KOPT-K1 (cell line): ENCODE data around the gene TENT4B.
"Not testable (repeated sequence)": the region's sequence is repeated elsewhere in the genome, so short reads cannot be mapped to it uniquely, and the experiment has no call there.

Source experiments
- H3K27ac ChIP-seq: fragments of 200-600 bp; sonication (generic); 2 replicates; pipeline ENCODE4 v1.5.1; 2016; ENCODE audit warnings: antibody characterized with exemption, mild to moderate bottlenecking, low read depth, low read length; ENCODE audit not compliant: poor library complexity, severe bottlenecking
- H3K36me3 ChIP-seq: fragments of 200-600 bp; sonication (generic); 2 replicates; pipeline ENCODE4 v1.5.1; 2017; ENCODE audit warnings: antibody characterized with exemption, mild to moderate bottlenecking, low read length, moderate library complexity; ENCODE audit not compliant: insufficient read depth
- H3K9me3 ChIP-seq: fragments of 200-600 bp; sonication (generic); 2 replicates; pipeline ENCODE4 v1.5.1; 2017; ENCODE audit warnings: antibody characterized with exemption, low read length, mild to moderate bottlenecking; ENCODE audit not compliant: insufficient read depth, poor library complexity, severe bottlenecking

The TENT4B gene

GRCh38 chr16:50152807-50153595, at the start of gene TENT4B:
TSS of gene TENT4B (plus strand) at chr16:50153306. CDS start at chr16:50153622, 316 bp downstream.
- no peaks in the 10 kb centered on the region for H3K9me3 ChIP-seq
- no peaks in the 10 kb centered on the region for H3K36me3 ChIP-seq
- H3K27ac ChIP-seq: peak within 1 kb of the TSS; percentile 92

GRCh38 chr16:50103764-50104163, 49.3 kb upstream of the TENT4B start:
- peaks cover 87% of the 10 kb centered on the region for H3K36me3 ChIP-seq
- no peak overlapping the region for H3K27ac ChIP-seq

GRCh38 chr16:50114357-50115129, 38.6 kb upstream of the TENT4B start:
- H3K36me3 ChIP-seq: no peaks in the 10 kb centered on the region
- H3K27ac ChIP-seq: no peak overlapping the region
- no peaks in the 10 kb centered on the region for H3K9me3 ChIP-seq

More at GRCh38 chr16:50103764-50104163, 49.3 kb upstream of the TENT4B start:
- no peaks in the 10 kb centered on the region for H3K9me3 ChIP-seq

- H3K36me3 ChIP-seq: no peaks in the 10 kb centered on the region
- no peaks in the 10 kb centered on the region for H3K9me3 ChIP-seq
- no peak overlapping the region for H3K27ac ChIP-seq
These were observed 32.4 kb upstream of the TENT4B start for GRCh38 chr16:50120711-50121110.

- Histone ChIP-seq H3K9me3 (no peaks in the 10 kb centered on the region), H3K36me3 (no peaks in the 10 kb centered on the region), H3K27ac (peak overlapping the region; percentile 30)
These were observed 31.8 kb upstream of the TENT4B start for GRCh38 chr16:50121278-50121677.

- no peaks in the 10 kb centered on the region for H3K9me3 ChIP-seq
- no peaks in the 10 kb centered on the region for H3K36me3 ChIP-seq
- peak overlapping the region; percentile 30 for H3K27ac ChIP-seq
These were observed 31.2 kb upstream of the TENT4B start for GRCh38 chr16:50121721-50122445.

GRCh38 chr16:50123417-50123816, 29.7 kb upstream of the TENT4B start:
- Histone ChIP-seq H3K27ac (no peak overlapping the region), H3K36me3 (no peaks in the 10 kb centered on the region), H3K9me3 (no peaks in the 10 kb centered on the region)

GRCh38 chr16:50124769-50125168, 28.3 kb upstream of the TENT4B start:
- H3K9me3 ChIP-seq: no peaks in the 10 kb centered on the region
- no peaks in the 10 kb centered on the region for H3K36me3 ChIP-seq
- H3K27ac ChIP-seq: no peak overlapping the region

- H3K36me3 ChIP-seq: no peaks in the 10 kb centered on the region
- H3K9me3 ChIP-seq: no peaks in the 10 kb centered on the region
- no peak overlapping the region for H3K27ac ChIP-seq
These were observed 26.9 kb upstream of the TENT4B start for GRCh38 chr16:50126183-50126582.

GRCh38 chr16:50132571-50132970, 20.5 kb upstream of the TENT4B start:
- not testable (repeated sequence) for H3K27ac ChIP-seq, H3K9me3 ChIP-seq, H3K36me3 ChIP-seq

- Histone ChIP-seq H3K9me3 (no peaks in the 10 kb centered on the region), H3K36me3 (no peaks in the 10 kb centered on the region), H3K27ac (no peak overlapping the region)
These were observed 19.9 kb upstream of the TENT4B start for GRCh38 chr16:50133214-50133613.

GRCh38 chr16:50136399-50136798, 16.7 kb upstream of the TENT4B start:
- no peak overlapping the region for H3K27ac ChIP-seq

GRCh38 chr16:50137268-50137667, 15.8 kb upstream of the TENT4B start:
- no peaks in the 10 kb centered on the region for H3K9me3 ChIP-seq
- no peaks in the 10 kb centered on the region for H3K36me3 ChIP-seq

More at GRCh38 chr16:50136399-50136798, 16.7 kb upstream of the TENT4B start:
- Histone ChIP-seq H3K36me3 (no peaks in the 10 kb centered on the region), H3K9me3 (no peaks in the 10 kb centered on the region)

GRCh38 chr16:50139580-50139979, 13.5 kb upstream of the TENT4B start:
- H3K27ac ChIP-seq: no peak overlapping the region
- no peaks in the 10 kb centered on the region for H3K36me3 ChIP-seq
- H3K9me3 ChIP-seq: no peaks in the 10 kb centered on the region

More at GRCh38 chr16:50137268-50137667, 15.8 kb upstream of the TENT4B start:
- H3K27ac ChIP-seq: no peak overlapping the region

- H3K36me3 ChIP-seq: no peaks in the 10 kb centered on the region
- no peaks in the 10 kb centered on the region for H3K9me3 ChIP-seq
- no peak overlapping the region for H3K27ac ChIP-seq
These were observed 8.9 kb upstream of the TENT4B start for GRCh38 chr16:50144211-50144610.
